Cardiac muscle cell (in vitro differentiated cells and primary cell): Measurements from ENCODE around the gene SLC39A11. TPM values are rescaled to one million over a fixed set of nuclear protein-coding genes. Genes with fewer than 3 reads are reported as not detected.
A peak's percentile ranks its signal among the peaks of the same experiment; 100 is the strongest.

Source experiments
- DNase-seq, 2 donors: peaks; one replicate each; pipeline versions ENCODE4 v3.0.0 to v3.0.0-alpha.2; 2010 to 2017; ENCODE audit warnings: low read depth in 1 of 2, low spot score in 1 of 2
- H3K27ac ChIP-seq: fragments of 200-600 bp; sonication (generic); 2 replicates; pipeline ENCODE4 v1.5.1; 2016
- H3K27me3 ChIP-seq: fragments of 200-600 bp; sonication (generic); 2 replicates; pipeline ENCODE4 v1.6.0; 2016; ENCODE audit warnings: control low read depth
- H3K36me3 ChIP-seq: fragments of 200-600 bp; sonication (generic); 2 replicates; pipeline ENCODE4 v1.5.1; 2016; ENCODE audit warnings: control low read depth
- H3K4me1 ChIP-seq: fragments of 200-600 bp; sonication (generic); 2 replicates; pipeline ENCODE4 v1.8.1; 2017; ENCODE audit warnings: low read depth, mild to moderate bottlenecking, mixed run types
- H3K4me3 ChIP-seq: fragments of 200-600 bp; sonication (generic); 2 replicates; pipeline ENCODE4 v1.5.1; 2016; ENCODE audit warnings: mild to moderate bottlenecking
- H3K9me3 ChIP-seq: fragments of 200-600 bp; sonication (generic); 2 replicates; pipeline ENCODE4 v1.5.1; 2017; ENCODE audit warnings: low read depth, mild to moderate bottlenecking, control low read depth
- CTCF ChIP-seq: IDR thresholded peaks from 2 replicates; pipeline ENCODE4 v1.5.1; 2012; ENCODE audit warnings: low read depth, mild to moderate bottlenecking, low read length
- polyA plus RNA-seq: library from polyadenylated mRNA; unstranded; fragments of >200 nt; fragmentation: Nextera tagmentation; extraction: Ambion mirVana; gene quantifications from 2 replicates; pipeline ENCODE4 v1.2.1, GENCODE V29; 2016
- total RNA-seq: library from RNA; depleted of rRNA; stranded (reverse); fragments of >200 nt; gene quantifications from 2 replicates; pipeline ENCODE4 v1.2.3, GENCODE V29; 2016

The SLC39A11 gene
- total and polyA plus RNA-seq, 2 experiments from 2014 or later = 5.9 to 11.7 TPM

DNA sequence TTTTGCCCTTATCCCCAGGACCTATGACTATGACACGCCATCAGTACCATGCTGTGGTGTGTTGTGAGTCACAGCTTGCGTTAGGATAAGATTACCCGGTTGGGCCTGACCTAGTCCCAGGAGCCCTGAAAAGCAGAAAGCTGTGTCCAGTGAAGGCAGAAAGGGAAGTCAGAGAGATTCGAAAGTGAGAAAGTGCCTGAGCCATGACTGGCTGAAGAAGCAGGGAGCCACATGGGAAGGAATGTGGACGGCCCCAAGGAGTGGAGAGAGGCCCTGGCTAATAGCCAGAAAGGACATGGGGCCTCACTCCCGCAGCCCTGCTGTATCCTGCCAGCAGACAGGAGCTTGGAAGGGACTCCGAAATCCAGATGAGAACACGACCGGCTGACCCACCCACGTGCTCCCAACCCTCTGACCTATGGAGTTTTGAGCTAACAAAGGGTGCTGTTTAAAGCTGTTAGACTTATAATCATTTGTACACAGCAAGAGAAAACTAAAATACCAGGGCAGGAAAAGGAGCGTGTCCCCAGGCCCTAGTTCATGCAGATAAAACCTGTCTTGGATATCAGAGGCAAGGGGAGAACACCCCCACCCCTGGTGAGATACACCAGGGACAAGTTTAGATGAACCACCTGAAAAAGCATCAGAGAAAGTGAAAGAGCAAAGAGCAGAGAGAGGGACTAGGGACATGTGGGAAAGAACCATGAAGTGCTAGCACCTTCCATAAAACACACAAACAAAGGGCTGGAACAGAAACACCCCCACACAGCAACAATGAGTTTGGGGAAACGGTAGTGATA, 115.3 kb downstream of the SLC39A11 start:
- no peaks in the 10 kb centered on the region for H3K27me3 ChIP-seq
- no peaks in the 10 kb centered on the region for H3K9me3 ChIP-seq
- no peaks in the 10 kb centered on the region for H3K36me3 ChIP-seq
- H3K4me3 ChIP-seq = no peak overlapping the region
- no peak for TF ChIP-seq CTCF
- peaks cover 6% of the 10 kb centered on the region for H3K4me1 ChIP-seq
- H3K27ac ChIP-seq = peak overlapping the region; percentile 28
- peak; percentile 66 to 95 for DNase-seq

- no peak for TF ChIP-seq CTCF
- H3K9me3 ChIP-seq = no peaks in the 10 kb centered on the region
- H3K36me3 ChIP-seq = no peaks in the 10 kb centered on the region
- no peak for DNase-seq
- no peak overlapping the region for H3K4me3 ChIP-seq
- no peaks in the 10 kb centered on the region for H3K27me3 ChIP-seq
- H3K27ac ChIP-seq = no peak overlapping the region
- H3K4me1 ChIP-seq = peaks cover 6% of the 10 kb centered on the region
These were observed 117.0 kb downstream of the SLC39A11 start for GRCh38 chr17:72975509-72975908.

DNA sequence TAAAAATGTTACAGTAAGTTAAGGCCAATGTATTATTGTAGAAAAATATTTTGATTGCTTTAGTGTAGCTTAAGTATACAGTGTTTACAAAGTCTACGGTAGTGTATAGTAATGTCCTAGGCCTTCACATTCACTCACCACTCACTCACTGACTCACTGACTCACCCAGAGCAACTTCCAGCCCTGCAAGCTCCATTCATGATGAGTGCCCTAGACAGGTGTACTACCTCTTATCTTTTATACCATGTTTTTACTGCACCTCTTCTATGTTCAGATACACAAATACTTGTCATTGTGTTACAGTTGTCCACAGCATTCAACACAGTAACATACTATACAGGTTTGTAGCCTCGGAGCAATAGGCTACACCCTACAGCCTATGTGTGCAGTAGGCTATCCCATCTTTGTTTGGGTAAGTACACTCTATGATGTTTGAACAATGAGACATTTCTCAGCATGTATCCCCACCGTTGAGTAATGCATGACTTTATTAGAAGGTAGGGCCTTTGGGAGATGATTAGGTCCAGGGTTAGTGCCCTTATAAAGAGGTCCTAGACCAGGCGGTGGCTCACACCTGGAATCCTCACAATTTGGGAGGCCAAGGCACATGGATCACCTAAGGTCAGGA, 117.8 kb downstream of the SLC39A11 start:
- Histone ChIP-seq H3K27me3 (no peaks in the 10 kb centered on the region), H3K4me1 (peaks cover 6% of the 10 kb centered on the region), H3K4me3 (no peak overlapping the region), H3K27ac (no peak overlapping the region), H3K36me3 (no peaks in the 10 kb centered on the region), H3K9me3 (no peaks in the 10 kb centered on the region)
- DNase-seq = no peak
- no peak for TF ChIP-seq CTCF

- H3K36me3 ChIP-seq = no peaks in the 10 kb centered on the region
- peaks cover 2% of the 10 kb centered on the region for H3K4me1 ChIP-seq
- H3K27me3 ChIP-seq = no peaks in the 10 kb centered on the region
- H3K4me3 ChIP-seq = no peak overlapping the region
- no peak overlapping the region for H3K27ac ChIP-seq
- TF ChIP-seq CTCF = no peak
- DNase-seq = no peak
- no peaks in the 10 kb centered on the region for H3K9me3 ChIP-seq
These were observed 120.1 kb downstream of the SLC39A11 start for GRCh38 chr17:72972263-72972951.

- Histone ChIP-seq H3K27ac (no peak overlapping the region), H3K4me1 (no peaks in the 10 kb centered on the region), H3K36me3 (no peaks in the 10 kb centered on the region), H3K4me3 (no peak overlapping the region), H3K9me3 (no peaks in the 10 kb centered on the region), H3K27me3 (no peaks in the 10 kb centered on the region)
- TF ChIP-seq CTCF = no peak
- no peak for DNase-seq
These were observed 121.1 kb downstream of the SLC39A11 start for GRCh38 chr17:72971226-72971880.
